Skeletal muscle tissue (tissue), 4 donors: ENCODE measurements around the gene MEAF6. TPM values are rescaled to one million over a fixed set of nuclear protein-coding genes. Genes with fewer than 3 reads are reported as not detected.
A peak's percentile ranks its signal among the peaks of the same experiment; 100 is the strongest.

Experiments used
- H3K27ac ChIP-seq: one replicate; pipeline ENCODE4 v1.7.0; 2013; ENCODE audit warnings: mild to moderate bottlenecking, low read depth, low read length, inconsistent platforms
- H3K27me3 ChIP-seq, 3 donors: one replicate each; pipeline ENCODE4 v1.7.0; 2013; ENCODE audit warnings: low read length in 3 of 3; ENCODE audit not compliant: control insufficient read depth in 3 of 3, insufficient read depth in 3 of 3
- H3K36me3 ChIP-seq, 3 donors: one replicate each; pipeline ENCODE4 v1.7.0; 2013; ENCODE audit warnings: low read length in 3 of 3; ENCODE audit not compliant: control insufficient read depth in 3 of 3, insufficient read depth in 3 of 3
- H3K4me1 ChIP-seq, 3 donors: one replicate each; pipeline ENCODE4 v1.7.0; 2013; ENCODE audit warnings: low read length in 3 of 3, mild to moderate bottlenecking in 3 of 3; ENCODE audit not compliant: control insufficient read depth in 3 of 3, insufficient read depth in 3 of 3
- H3K4me3 ChIP-seq, 3 donors: one replicate each; pipeline ENCODE4 v1.7.0; 2013; ENCODE audit warnings: low read length in 3 of 3
- H3K9ac ChIP-seq, 3 donors: one replicate each; pipeline ENCODE4 v1.7.0; 2013; ENCODE audit warnings: low read length in 3 of 3, mild to moderate bottlenecking in 3 of 3, moderate library complexity in 2 of 3, low read depth in 1 of 3
- H3K9me3 ChIP-seq, 3 donors: one replicate each; pipeline ENCODE4 v1.7.0; 2013; ENCODE audit warnings: low read length in 3 of 3; ENCODE audit not compliant: control insufficient read depth in 3 of 3
- total RNA-seq: library from RNA; depleted of rRNA; stranded (reverse); fragments of >200 nt; gene quantifications from one replicate; pipeline ENCODE4 v1.2.3, GENCODE V29; 2014
- donor health status: Osteomylitis.

Gene MEAF6
- total RNA-seq, 1 donor from 2014 or later, result 36.5 TPM

DNA sequence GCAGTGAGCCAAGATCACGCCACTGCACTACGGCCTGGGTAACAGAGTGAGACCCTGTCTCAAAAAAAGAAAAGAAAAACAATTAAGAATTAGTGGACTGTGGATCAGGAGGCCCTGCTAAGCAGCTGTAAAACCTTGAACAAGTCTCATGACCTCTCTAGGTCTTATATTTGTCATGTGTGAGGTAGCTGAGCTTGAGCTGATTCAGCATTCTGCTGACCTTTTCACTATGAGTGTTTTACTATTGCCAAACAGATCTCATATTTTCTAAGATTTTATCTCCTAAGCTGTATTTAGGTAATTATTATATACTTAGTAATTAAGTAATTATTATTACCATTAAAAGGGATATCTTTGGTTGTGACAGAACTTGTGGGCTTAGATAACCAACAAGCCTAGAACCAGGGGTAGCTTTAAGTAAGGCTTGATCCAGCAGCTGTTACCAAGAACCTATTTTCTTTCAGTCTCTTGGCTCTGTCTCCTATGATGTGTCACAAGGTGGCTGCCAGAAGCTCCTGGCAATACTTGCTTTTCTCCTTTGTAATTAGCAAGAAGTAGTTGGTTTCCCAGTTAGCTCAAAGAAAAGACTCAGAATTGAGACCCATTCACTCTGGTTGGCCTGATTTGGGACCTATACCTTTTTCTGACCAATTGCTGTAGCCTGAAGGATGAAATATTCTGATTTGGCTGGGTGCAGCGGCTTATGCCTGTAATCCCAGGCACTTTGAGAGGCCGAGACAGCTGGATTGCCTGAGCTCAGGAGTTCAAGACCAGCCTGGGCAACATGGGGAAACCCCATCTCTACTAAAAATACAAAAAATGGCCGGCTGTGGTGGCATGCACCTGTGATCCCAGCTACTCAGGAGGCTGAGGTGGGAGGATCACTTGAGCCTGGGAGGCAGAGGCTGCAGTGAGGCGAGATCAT lies 48.7 kb downstream of the MEAF6 start:
- Histone ChIP-seq H3K9me3 (no peaks in the 10 kb centered on the region), H3K4me3 (no peak overlapping the region), H3K27me3 (no peaks in the 10 kb centered on the region), H3K27ac (peak overlapping the region; percentile 62), H3K9ac (no peak overlapping the region), H3K4me1 (peaks cover 2 to 6% (median 3%) of the 10 kb centered on the region in 3 donors), H3K36me3 (no peaks in the 10 kb centered on the region)

- no peaks in the 10 kb centered on the region for H3K9me3 ChIP-seq
- H3K9ac ChIP-seq, result no peak overlapping the region
- H3K4me3 ChIP-seq, result no peak overlapping the region
- H3K27ac ChIP-seq, result no peak overlapping the region
- H3K27me3 ChIP-seq, result no peaks in the 10 kb centered on the region
- peaks cover 2 to 5% (median 3%) of the 10 kb centered on the region in 3 donors for H3K4me1 ChIP-seq
- no peaks in the 10 kb centered on the region for H3K36me3 ChIP-seq
These were observed 50.1 kb downstream of the MEAF6 start for GRCh38 chr1:37464443-37464842.

DNA sequence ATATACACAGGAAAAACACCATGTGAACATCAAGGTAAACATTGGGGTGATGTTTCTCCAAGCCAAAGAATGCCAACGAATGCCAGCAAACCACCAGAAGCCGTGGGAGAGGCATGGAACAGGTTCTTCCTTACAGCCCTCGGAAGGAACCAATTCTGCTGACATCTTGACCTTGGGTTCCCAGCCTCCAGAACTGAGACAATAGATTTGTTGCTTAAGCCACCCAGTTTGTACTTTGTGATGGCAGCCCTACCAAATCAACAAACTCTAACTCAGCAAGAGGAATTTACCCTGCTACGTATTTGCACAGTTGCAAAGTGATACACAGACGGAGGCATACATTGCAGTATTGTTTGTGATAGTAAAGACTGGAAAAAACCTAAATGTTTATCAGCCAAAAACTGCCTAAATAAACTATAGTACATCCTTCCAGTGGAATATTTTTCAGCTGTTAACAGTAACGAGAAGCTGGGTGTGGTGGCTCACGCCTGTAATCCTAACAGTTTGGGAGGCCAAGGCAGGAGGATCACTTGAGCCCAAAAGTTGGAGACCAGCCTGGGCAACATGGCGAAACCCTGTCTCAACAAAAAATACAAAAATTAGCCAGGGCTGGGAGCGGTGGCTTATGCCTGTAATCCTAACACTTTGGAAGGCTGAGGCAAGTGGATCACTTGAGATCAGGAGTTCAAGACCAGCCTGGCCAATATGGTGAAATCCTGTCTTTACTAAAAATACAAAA lies 52.7 kb downstream of the MEAF6 start:
- Histone ChIP-seq H3K4me1 (peaks cover 2 to 5% (median 3%) of the 10 kb centered on the region in 3 donors), H3K27me3 (no peaks in the 10 kb centered on the region), H3K27ac (no peak overlapping the region), H3K36me3 (no peaks in the 10 kb centered on the region), H3K9ac (no peak overlapping the region), H3K9me3 (no peaks in the 10 kb centered on the region), H3K4me3 (no peak overlapping the region)

DNA sequence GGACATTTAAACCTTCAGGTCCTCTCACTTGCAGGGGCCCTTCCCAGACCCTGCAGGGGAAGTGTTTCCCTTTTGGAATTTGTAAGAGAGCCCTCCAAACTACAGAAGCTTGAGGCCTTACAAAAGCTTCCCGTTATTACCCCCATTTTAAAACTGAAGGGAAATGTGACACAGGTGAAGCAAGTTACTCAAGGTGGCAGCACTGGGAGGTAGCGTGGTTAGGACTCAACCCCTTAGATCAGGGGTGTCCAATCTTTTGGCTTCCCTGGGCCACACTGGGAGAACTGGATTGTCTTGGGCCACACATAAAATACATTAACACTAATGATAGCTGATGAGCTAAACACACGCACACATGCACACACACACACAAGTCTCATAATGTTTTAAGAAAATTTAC lies 56.0 kb downstream of the MEAF6 start:
- no peak overlapping the region for H3K4me3 ChIP-seq
- no peak overlapping the region for H3K9ac ChIP-seq
- H3K36me3 ChIP-seq, result no peaks in the 10 kb centered on the region
- H3K27ac ChIP-seq, result no peak overlapping the region
- no peaks in the 10 kb centered on the region for H3K9me3 ChIP-seq
- H3K4me1 ChIP-seq, result peaks cover 9 to 12% (median 11%) of the 10 kb centered on the region in 3 donors
- H3K27me3 ChIP-seq, result no peaks in the 10 kb centered on the region

- H3K36me3 ChIP-seq, result no peaks in the 10 kb centered on the region
- H3K9ac ChIP-seq, result no peak overlapping the region
- H3K9me3 ChIP-seq, result no peaks in the 10 kb centered on the region
- no peaks in the 10 kb centered on the region for H3K27me3 ChIP-seq
- H3K27ac ChIP-seq, result no peak overlapping the region
- no peak overlapping the region for H3K4me3 ChIP-seq
- peaks cover 9 to 12% (median 11%) of the 10 kb centered on the region in 3 donors for H3K4me1 ChIP-seq
These were observed 58.0 kb downstream of the MEAF6 start for GRCh38 chr1:37456614-37457013.

DNA sequence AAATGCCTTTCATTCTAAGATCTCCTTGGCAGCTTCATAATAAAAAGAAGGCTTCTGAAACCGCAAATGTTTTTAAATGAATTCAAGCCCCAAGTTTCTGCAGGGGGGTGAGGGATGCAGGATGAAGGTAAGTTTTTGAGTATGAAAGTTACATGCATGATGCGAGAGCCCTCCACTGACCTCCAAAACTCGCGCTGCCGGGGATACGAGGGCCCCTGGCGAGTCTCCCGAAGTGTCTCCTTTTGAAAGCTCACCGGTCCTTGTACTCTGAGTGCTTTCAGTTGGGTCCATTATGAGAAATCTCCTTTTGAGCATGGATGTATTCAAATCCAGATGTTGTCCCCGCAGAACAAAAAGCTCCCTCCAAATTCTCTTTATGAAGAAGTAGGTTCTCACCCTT lies 59.0 kb downstream of the MEAF6 start:
- Histone ChIP-seq H3K4me1 (peaks cover 9 to 12% (median 11%) of the 10 kb centered on the region in 3 donors), H3K27me3 (no peaks in the 10 kb centered on the region), H3K27ac (peak overlapping the region; percentile 62), H3K9me3 (no peaks in the 10 kb centered on the region), H3K9ac (peak overlapping the region; percentile 64 to 81 (median 73)), H3K36me3 (no peaks in the 10 kb centered on the region), H3K4me3 (no peak overlapping the region)

- Histone ChIP-seq H3K27me3 (peaks cover 5 to 15% (median 13%) of the 10 kb centered on the region in 3 donors), H3K4me3 (no peak overlapping the region), H3K9me3 (no peaks in the 10 kb centered on the region), H3K27ac (no peak overlapping the region), H3K4me1 (peaks cover 9 to 12% (median 11%) of the 10 kb centered on the region in 3 donors), H3K36me3 (no peaks in the 10 kb centered on the region), H3K9ac (peak overlapping the region in 1 of 3 donors; percentile 54)
These were observed 60.9 kb downstream of the MEAF6 start for GRCh38 chr1:37453647-37454046.

DNA sequence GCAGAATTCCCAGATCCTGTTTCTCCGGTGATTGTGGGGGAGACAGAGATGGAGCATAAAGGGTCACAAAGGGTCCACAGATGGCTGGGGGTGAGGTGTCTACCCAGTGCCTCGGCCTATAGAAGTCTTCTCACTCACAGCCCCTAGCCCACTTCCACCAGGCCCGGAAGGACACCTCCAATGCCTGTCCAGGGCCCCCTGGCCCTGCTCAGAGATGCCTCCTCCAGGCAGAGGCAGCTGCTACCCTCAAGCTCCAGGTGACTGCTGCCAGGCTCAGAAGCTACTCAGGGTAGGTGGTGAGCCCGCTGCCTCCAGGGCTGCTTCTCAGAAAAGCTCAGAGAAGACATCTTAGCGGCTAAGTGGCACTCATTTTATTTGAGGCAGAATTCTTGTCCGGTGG lies 62.1 kb downstream of the MEAF6 start:
- Histone ChIP-seq H3K27ac (no peak overlapping the region), H3K9me3 (no peaks in the 10 kb centered on the region), H3K9ac (no peak overlapping the region), H3K27me3 (peaks cover 18 to 27% (median 25%) of the 10 kb centered on the region in 3 donors), H3K36me3 (no peaks in the 10 kb centered on the region), H3K4me3 (no peak overlapping the region), H3K4me1 (peaks cover 9 to 12% (median 11%) of the 10 kb centered on the region in 3 donors)

DNA sequence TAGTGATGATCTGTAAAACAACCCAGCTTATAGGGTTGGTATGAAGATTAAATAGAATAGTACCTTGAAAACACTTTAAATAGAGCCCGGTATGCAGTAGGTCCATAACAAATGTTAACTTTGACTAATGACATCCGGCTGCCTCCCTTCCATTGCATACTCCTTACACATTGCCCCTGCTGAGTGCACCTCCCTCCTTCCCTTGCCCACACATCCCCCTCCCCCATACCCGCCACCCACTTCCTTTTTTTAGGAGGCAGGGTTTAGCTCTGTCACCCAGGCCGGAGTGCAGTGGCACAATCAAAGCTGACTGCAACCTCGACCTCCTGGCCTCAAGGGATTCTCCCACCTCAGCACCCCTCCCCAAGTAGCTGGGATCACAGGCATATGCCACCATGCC lies 64.6 kb downstream of the MEAF6 start:
- Histone ChIP-seq H3K4me3 (no peak overlapping the region), H3K9me3 (no peaks in the 10 kb centered on the region), H3K36me3 (no peaks in the 10 kb centered on the region), H3K4me1 (peaks cover 5% of the 10 kb centered on the region in 3 donors), H3K27me3 (peaks cover 27 to 35% (median 30%) of the 10 kb centered on the region in 3 donors), H3K27ac (no peak overlapping the region), H3K9ac (no peak overlapping the region)
